IMR-90 (cell line): ENCODE measurements around the gene VTN. TPM values are rescaled to one million over a fixed set of nuclear protein-coding genes. Genes with fewer than 3 reads are reported as not detected.
A peak's percentile ranks its signal among the peaks of the same experiment; 100 is the strongest.

Experiments used
- ATAC-seq: fragments of 200-7000 bp; cut with Tn5 transposase; 2 replicates; pipeline ENCODE4 v1.9.1; 2020; ENCODE audit warnings: low read depth, mild to moderate bottlenecking, moderate library complexity
- BruUV-seq: library from RNA; stranded (reverse); fragments of 400-500 nt; replicated peaks from 2 replicates; lab custom pipeline; 2021; lab: Mats Ljungman, UMichigan
- CTCF ChIA-PET: fragments of 300-600 bp; formaldehyde crosslinking; extraction: SDS; loops from one replicate; lab custom pipeline; 2021; ENCODE audit warnings: antibody characterized with exemption; lab: Yijun Ruan, JAX
- POLR2A ChIA-PET: fragments of 300-600 bp; sonication (Branson Sonifier 250); formaldehyde crosslinking; loops from one replicate; lab custom pipeline; 2022; ENCODE audit warnings: antibody characterized with exemption; ENCODE audit not compliant: unreplicated experiment; lab: Charles Lee
- DNase-seq: peaks from one replicate; pipeline ENCODE4 v3.0.0; 2013
- H2AFZ ChIP-seq: replicated peaks from 2 replicates; pipeline ENCODE3; 2013; ENCODE audit warnings: low read length, mild to moderate bottlenecking; ENCODE audit not compliant: poor library complexity
- H2AK5ac ChIP-seq: 2 replicates; pipeline ENCODE4 v1.6.1; 2013; ENCODE audit warnings: low read depth, low read length, inconsistent platforms
- H2AK9ac ChIP-seq: replicated peaks from 2 replicates; pipeline ENCODE3; 2013; ENCODE audit warnings: mild to moderate bottlenecking, low read depth, low read length, moderate library complexity; ENCODE audit not compliant: poor library complexity
- H2BK120ac ChIP-seq: 2 replicates; pipeline ENCODE4 v1.6.1; 2013; ENCODE audit warnings: low read depth, low read length, inconsistent platforms
- H2BK15ac ChIP-seq: 3 replicates; pipeline ENCODE4 v1.6.1; 2013; ENCODE audit warnings: low read depth, low read length, inconsistent platforms
- H2BK20ac ChIP-seq: 2 replicates; pipeline ENCODE4 v1.6.1; 2013; ENCODE audit warnings: low read depth, mild to moderate bottlenecking, inconsistent platforms, low read length, moderate library complexity
- H2BK5ac ChIP-seq: 2 replicates; pipeline ENCODE4 v1.6.1; 2013; ENCODE audit warnings: mild to moderate bottlenecking, low read depth, low read length, inconsistent platforms; ENCODE audit not compliant: poor library complexity, severe bottlenecking
- H3K14ac ChIP-seq: replicated peaks from 2 replicates; pipeline ENCODE4 v1.6.1; 2013; ENCODE audit warnings: low read depth, low read length, inconsistent platforms
- H3K18ac ChIP-seq: 2 replicates; pipeline ENCODE4 v1.6.1; 2013; ENCODE audit warnings: low read depth, low read length, control low read depth
- H3K23ac ChIP-seq: 2 replicates; pipeline ENCODE4 v1.6.1; 2013; ENCODE audit warnings: low read depth, low read length, inconsistent platforms
- H3K27ac ChIP-seq: 2 replicates; pipeline ENCODE4 v1.5.1; 2013; ENCODE audit warnings: mild to moderate bottlenecking, control low read depth, low read length; ENCODE audit not compliant: insufficient read depth
- H3K27me3 ChIP-seq: 2 replicates; pipeline ENCODE4 v1.6.1; 2013; ENCODE audit warnings: low read length; ENCODE audit not compliant: control insufficient read depth, insufficient read depth
- H3K36me3 ChIP-seq: 2 replicates; pipeline ENCODE4 v1.6.1; 2013; ENCODE audit warnings: low read length, mixed read lengths; ENCODE audit not compliant: control insufficient read depth, insufficient read depth
- H3K4ac ChIP-seq: 2 replicates; pipeline ENCODE4 v1.6.1; 2013; ENCODE audit warnings: low read depth, low read length, inconsistent platforms
- H3K4me1 ChIP-seq: 2 replicates; pipeline ENCODE4 v1.6.1; 2013; ENCODE audit warnings: low read length, mixed read lengths; ENCODE audit not compliant: control insufficient read depth, insufficient read depth
- H3K4me2 ChIP-seq: 2 replicates; pipeline ENCODE4 v1.6.1; 2013; ENCODE audit warnings: low read depth, mild to moderate bottlenecking, control low read depth, low read length, moderate library complexity
- H3K4me3 ChIP-seq: 2 replicates; pipeline ENCODE4 v1.5.1; 2013; ENCODE audit warnings: low read depth, mild to moderate bottlenecking, control low read depth, low read length, moderate library complexity; ENCODE audit not compliant: insufficient read depth
- H3K56ac ChIP-seq: 2 replicates; pipeline ENCODE4 v1.6.1; 2013; ENCODE audit warnings: low read length, inconsistent platforms; ENCODE audit not compliant: insufficient read depth; ENCODE audit errors: extremely low read depth
- H3K79me1 ChIP-seq, 2 experiments: 2 replicates each; pipeline ENCODE4 v1.6.1; 2013; ENCODE audit warnings: low read length in 2 of 2, inconsistent platforms in 1 of 2, low read depth in 1 of 2
- H3K9ac ChIP-seq: 2 replicates; pipeline ENCODE4 v1.6.1; 2013; ENCODE audit warnings: low read depth, low read length, control low read depth
- H3K9me1 ChIP-seq: 2 replicates; pipeline ENCODE4 v1.6.1; 2013; ENCODE audit warnings: low read length, inconsistent platforms; ENCODE audit not compliant: insufficient read depth
- H3K9me3 ChIP-seq: 2 replicates; pipeline ENCODE4 v1.6.1; 2013; ENCODE audit warnings: low read length; ENCODE audit not compliant: control insufficient read depth, insufficient read depth
- H4K20me1 ChIP-seq: 2 replicates; pipeline ENCODE4 v1.6.1; 2013; ENCODE audit warnings: low read length, inconsistent platforms; ENCODE audit not compliant: insufficient read depth
- H4K5ac ChIP-seq: 2 replicates; pipeline ENCODE4 v1.6.1; 2013; ENCODE audit warnings: mild to moderate bottlenecking, low read depth, low read length, control low read depth
- H4K8ac ChIP-seq, 2 experiments: 2 replicates each; pipeline ENCODE4 v1.6.1; 2013; ENCODE audit warnings: low read depth in 2 of 2, low read length in 2 of 2, control low read depth in 1 of 2, inconsistent platforms in 1 of 2
- H4K91ac ChIP-seq: 2 replicates; pipeline ENCODE4 v1.6.1; 2013; ENCODE audit warnings: low read depth, low read length, inconsistent platforms; ENCODE audit not compliant: insufficient read depth
- CEBPB ChIP-seq: IDR thresholded peaks from 2 replicates; pipeline ENCODE4 v1.6.1; 2012; ENCODE audit warnings: low read depth, low read length, improper control_type of control experiment
- MAFK ChIP-seq: IDR thresholded peaks from 2 replicates; pipeline ENCODE4 v1.6.1; 2012; ENCODE audit warnings: low read depth, low read length, improper control_type of control experiment
- RCOR1 ChIP-seq: IDR thresholded peaks from 2 replicates; pipeline ENCODE4 v1.6.1; 2012; ENCODE audit warnings: mild to moderate bottlenecking, low read length, improper control_type of control experiment; ENCODE audit not compliant: insufficient replicate concordance
- WGBS, 2 experiments: methylation state at CpG; one replicate each; pipeline versions ENCODE4 v1.1.5 to v1.1.7; 2013; ENCODE audit warnings: missing lambda C conversion rate in 2 of 2; ENCODE audit not compliant: insufficient read length in 1 of 2; ENCODE audit errors: extremely low coverage in 2 of 2; 5-methylcytosine and 5-hydroxymethylcytosine counted together
- dilution Hi-C: fragments of 300-500 bp; cut with HindIII; formaldehyde crosslinking; loops from one replicate; pipeline ENCODE4 v1.14.3; 2018; ENCODE audit warnings: low sequenced_read_pairs; ENCODE audit not compliant: unreplicated experiment
- in situ Hi-C: fragments of 300-500 bp; cut with MboI; formaldehyde crosslinking; loops from 3 replicates; pipeline ENCODE4 v1.14.3; 2019; ENCODE audit warnings: low sequenced_read_pairs, inconsistent platforms, mixed read lengths
- intact Hi-C: fragments of 100-400 bp; cut with micrococcal nuclease; formaldehyde crosslinking; loops from 2 replicates; pipeline ENCODE4 v1.10.0; 2022
- polyA plus RNA-seq, 3 experiments: library from polyadenylated mRNA; depleted of rRNA; stranded (reverse); fragments of >200 nt; gene quantifications; 2 replicates each; pipeline ENCODE4 v1.2.3, GENCODE V29; 2012; ENCODE audit warnings: low replicate concordance in 1 of 3
- total RNA-seq: library from RNA; depleted of rRNA; stranded (reverse); fragments of >200 nt; gene quantifications from 2 replicates; pipeline ENCODE4 v1.2.3, GENCODE V29; 2012
- TF ChIP-seq, protein P1 (sequence below): fragments of 150-350 bp; IDR thresholded peaks from 2 replicates; pipeline ENCODE4 v1.6.1; 2017; ENCODE audit warnings: mild to moderate bottlenecking, antibody characterized with exemption, low read length, low read depth
- TF ChIP-seq, protein P2 (sequence below): fragments of 150-350 bp; IDR thresholded peaks from 2 replicates; pipeline ENCODE4 v1.6.1; 2016; ENCODE audit warnings: low read depth, mild to moderate bottlenecking, low read length, moderate library complexity, borderline replicate concordance

Gene VTN
- total and polyA plus RNA-seq, 2 of the 4 experiments (the other 2 are of a cell fraction), result 0.18 to 1.0 TPM

DNA sequence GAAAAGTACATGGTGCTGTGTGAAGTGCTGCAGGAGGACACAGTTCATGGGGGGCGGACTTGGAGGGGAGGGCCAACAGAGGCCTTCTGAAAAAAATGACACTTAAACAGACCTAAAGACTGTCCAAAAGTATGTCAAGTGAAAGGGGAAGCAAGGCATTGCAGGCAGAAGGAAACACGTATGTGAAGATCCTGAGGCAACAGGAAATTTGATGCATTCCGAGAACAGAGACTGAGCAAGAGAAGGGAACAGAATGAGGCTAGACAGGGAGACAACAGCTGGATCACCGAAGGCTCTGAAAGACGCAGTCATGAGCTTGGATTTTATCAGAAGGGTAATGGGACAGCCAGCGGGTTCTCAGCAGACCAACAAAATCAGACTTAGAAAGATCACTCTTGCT lies 35.9 kb downstream of the VTN start:
- H3K9ac ChIP-seq, result peak overlapping the region; percentile 82
- H2BK15ac ChIP-seq, result no peak overlapping the region
- peaks cover 21% of the 10 kb centered on the region for H3K36me3 ChIP-seq
- H3K4ac ChIP-seq, result peak overlapping the region; percentile 44
- in situ Hi-C loops (loop anchor here (25.0 kb wide), 1 partner anchor 797 kb away; no protein-coding TSS in a partner anchor), intact Hi-C loops (loop anchor here (5.0 to 10.0 kb wide), 2 partner anchors 82 to 289 kb away; partner anchors contain the start of gene NLK), dilution Hi-C loops (no loop called here)
- no peak overlapping the region for H2BK5ac ChIP-seq
- no peaks in the 10 kb centered on the region for H3K9me3 ChIP-seq
- H3K79me1 ChIP-seq, result peaks cover 35 to 82% of the 10 kb centered on the region in 2 experiments
- H3K4me3 ChIP-seq, result peak overlapping the region; percentile 59
- no peak for ATAC-seq
- BruUV-seq, result TSS peak; percentile 27
- no peak overlapping the region for H2BK120ac ChIP-seq
- no peaks in the 10 kb centered on the region for H3K27me3 ChIP-seq
- H3K56ac ChIP-seq, result no peak overlapping the region
- no peak overlapping the region for H4K5ac ChIP-seq
- CTCF ChIA-PET, result interaction anchor here (0.8 kb wide), 1 partner anchor 83 kb away, joined by 3 read pairs; no protein-coding TSS in a partner anchor
- no peak overlapping the region for H3K18ac ChIP-seq
- peaks cover 12% of the 10 kb centered on the region for H3K9me1 ChIP-seq
- H3K14ac ChIP-seq, result peak overlapping the region; percentile 90
- H3K23ac ChIP-seq, result peak overlapping the region; percentile 74; the same call in 1 of the 2 replicates
- H3K4me2 ChIP-seq, result peak overlapping the region; percentile 92
- TF ChIP-seq CEBPB, result no peak
- TF ChIP-seq, protein P1, sequence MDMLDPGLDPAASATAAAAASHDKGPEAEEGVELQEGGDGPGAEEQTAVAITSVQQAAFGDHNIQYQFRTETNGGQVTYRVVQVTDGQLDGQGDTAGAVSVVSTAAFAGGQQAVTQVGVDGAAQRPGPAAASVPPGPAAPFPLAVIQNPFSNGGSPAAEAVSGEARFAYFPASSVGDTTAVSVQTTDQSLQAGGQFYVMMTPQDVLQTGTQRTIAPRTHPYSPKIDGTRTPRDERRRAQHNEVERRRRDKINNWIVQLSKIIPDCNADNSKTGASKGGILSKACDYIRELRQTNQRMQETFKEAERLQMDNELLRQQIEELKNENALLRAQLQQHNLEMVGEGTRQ, result no peak
- no peak for TF ChIP-seq RCOR1
- TF ChIP-seq, protein P2, sequence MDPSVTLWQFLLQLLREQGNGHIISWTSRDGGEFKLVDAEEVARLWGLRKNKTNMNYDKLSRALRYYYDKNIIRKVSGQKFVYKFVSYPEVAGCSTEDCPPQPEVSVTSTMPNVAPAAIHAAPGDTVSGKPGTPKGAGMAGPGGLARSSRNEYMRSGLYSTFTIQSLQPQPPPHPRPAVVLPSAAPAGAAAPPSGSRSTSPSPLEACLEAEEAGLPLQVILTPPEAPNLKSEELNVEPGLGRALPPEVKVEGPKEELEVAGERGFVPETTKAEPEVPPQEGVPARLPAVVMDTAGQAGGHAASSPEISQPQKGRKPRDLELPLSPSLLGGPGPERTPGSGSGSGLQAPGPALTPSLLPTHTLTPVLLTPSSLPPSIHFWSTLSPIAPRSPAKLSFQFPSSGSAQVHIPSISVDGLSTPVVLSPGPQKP, result no peak
- TF ChIP-seq MAFK, result no peak
- H2AK5ac ChIP-seq, result peak overlapping the region; percentile 40; the same call in 1 of the 2 replicates
- H2BK20ac ChIP-seq, result no peak overlapping the region
- peaks cover 41% of the 10 kb centered on the region; the same call in 1 of the 2 replicates for H4K20me1 ChIP-seq
- H3K27ac ChIP-seq, result peak overlapping the region; percentile 60; the same call in 1 of the 2 replicates
- H4K8ac ChIP-seq, result peak overlapping the region in 1 of 2 experiments; percentile 62; a peak in 2 of 4 replicates
- H2AK9ac ChIP-seq, result peak overlapping the region; percentile 92
- 53% methylated on average over 5 of the region's 6 CpGs; no CpG with 5 or more reads in 1 of the 2 experiments for WGBS, 2 experiments
- DNase-seq, result peak; percentile 19
- H4K91ac ChIP-seq, result no peak overlapping the region
- POLR2A ChIA-PET, result interaction anchor here (0.6 to 1.8 kb wide), 2 partner anchors 13 to 142 kb away, joined by 6 to 8 read pairs; no protein-coding TSS in a partner anchor
- H3K4me1 ChIP-seq, result peaks cover 13% of the 10 kb centered on the region
- H2AFZ ChIP-seq, result no peak overlapping the region
